Activated CD8-positive, alpha-beta memory T cell treated with anti-CD3 and anti-CD28 coated beads, Interleukin-2, amount 50 U/mL, for 1 hour (primary cell): ENCODE results near the gene ITPRIPL2.

ENCODE experiments used
- DNase-seq: peaks from one replicate; pipeline ENCODE4 v3.0.0-alpha.2; 2020; ENCODE audit errors: extremely low read depth

Gene ITPRIPL2

GRCh38 chr16:19119564-19119963 is 5.8 kb downstream of the ITPRIPL2 start:
- DNase-seq: no peak

DNA sequence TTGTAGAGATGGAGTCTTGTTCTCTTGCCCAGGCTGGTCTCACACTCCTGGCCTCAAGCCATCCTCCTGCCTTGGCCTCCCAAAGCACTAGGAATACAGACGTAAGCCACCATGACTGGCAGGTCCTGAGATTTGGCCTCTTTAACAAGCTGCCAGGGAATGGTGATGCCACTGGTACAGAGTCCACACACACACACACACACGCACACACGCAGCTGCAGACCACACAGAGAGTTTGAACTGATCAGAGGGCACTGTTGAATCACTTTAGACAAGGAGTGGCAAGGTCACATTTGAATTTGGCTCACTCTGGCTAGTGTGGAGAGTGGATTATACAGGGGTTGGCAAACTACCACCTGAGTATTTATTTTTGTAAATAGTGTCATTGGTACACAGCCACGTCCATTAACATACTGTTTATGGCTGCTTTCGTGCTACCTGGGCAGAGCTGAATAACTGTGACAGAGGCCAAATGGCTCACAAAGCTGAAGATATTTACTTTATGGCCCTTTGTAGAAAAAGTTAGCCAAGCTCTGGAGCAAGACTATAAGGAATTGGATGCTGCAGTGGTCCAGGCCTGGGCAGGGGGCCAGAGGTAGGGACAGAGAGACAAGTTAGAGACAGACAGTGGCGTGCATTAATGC is 9.9 kb downstream of the ITPRIPL2 start:
- DNase-seq: no peak

DNA sequence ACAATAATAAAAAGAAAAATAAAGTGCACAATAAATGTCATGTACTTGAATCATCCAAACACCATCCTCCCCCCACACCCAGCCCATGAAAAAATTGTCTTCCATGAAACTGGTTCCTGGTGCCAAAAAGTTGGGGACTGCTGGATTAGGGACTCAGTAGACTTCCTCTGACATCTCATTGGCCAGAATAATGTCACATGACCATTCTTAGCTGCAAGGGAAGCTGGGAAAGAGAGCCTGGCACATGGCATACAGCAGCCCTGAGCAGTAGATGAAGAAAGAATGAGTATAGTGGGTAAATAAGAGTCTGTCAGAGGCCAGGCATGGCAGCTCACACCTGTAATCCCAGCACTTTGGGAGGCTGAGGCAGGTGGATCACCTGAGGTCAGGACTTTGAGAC is 12.5 kb downstream of the ITPRIPL2 start:
- DNase-seq: no peak

DNA sequence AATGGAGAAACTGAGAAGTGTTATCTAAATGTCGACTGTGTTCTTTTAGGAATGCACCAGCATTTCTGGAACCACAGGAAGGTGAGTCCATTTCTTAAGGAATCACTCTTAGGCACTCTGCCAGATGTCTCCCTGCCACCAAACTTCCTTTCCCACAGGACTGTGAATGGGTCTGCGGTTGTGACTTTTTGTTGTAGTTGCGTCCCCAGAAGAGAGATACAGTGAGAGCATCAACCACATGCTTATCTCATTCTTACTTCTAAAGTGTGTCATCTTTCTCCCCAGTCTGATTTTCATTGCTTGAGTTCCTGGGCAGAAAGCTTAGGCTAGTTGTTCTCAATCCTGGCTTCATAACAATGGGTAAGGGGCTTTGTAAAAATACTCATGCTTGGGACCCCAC is 13.4 kb downstream of the ITPRIPL2 start:
- no peak for DNase-seq

GRCh38 chr16:19127674-19128131 is 13.9 kb downstream of the ITPRIPL2 start:
- no peak for DNase-seq

- no peak for DNase-seq
Observed at GRCh38 chr16:19128454-19129200, 14.9 kb downstream of the ITPRIPL2 start.

GRCh38 chr16:19130385-19130784 is 16.6 kb downstream of the ITPRIPL2 start:
- DNase-seq: no peak

DNA sequence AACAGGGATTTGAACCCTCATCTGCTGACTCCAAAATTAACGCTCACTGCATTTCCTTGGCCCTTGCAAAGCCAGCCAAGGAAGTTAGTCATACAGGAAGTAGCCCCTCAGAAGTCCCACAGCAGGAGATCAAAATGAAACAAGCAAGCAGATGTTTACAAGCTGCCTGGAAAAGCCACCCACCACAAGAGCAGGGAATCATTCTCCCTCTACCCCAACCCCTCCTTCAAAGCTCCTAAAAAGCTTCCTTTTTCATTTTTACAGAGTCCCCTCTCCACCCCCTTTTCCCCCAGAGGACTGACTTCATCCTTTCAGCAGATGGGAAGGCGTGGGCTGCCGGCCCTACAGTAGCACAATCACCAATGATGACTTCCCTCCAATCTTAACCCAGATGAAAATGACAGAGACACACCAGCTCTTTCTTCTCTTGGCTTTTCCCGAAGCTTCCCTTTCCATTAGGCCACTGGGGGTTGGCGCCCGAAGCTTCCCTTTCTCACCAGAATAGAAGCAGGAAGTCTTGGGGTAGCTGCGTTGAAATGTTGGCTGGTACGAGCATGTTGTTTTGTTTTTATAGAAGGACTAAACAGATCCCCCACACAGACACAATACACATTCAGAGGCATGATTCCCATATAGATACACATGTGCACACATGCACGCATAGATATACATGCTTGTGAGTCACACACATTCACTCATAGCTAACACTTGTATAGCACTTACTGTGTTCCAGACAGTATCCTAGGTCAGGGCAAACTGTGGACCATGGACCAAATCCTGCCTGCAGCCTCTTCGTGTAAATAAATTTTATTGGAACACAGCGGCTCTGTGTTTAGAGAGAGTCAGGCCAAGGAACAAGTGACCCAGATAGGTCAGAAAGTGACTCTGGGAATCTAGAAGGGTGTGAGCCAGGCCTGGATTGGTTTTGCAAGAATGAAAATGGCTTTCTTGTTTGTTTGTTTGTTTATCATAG is 17.4 kb downstream of the ITPRIPL2 start:
- DNase-seq: no peak

- no peak for DNase-seq
Observed at GRCh38 chr16:19131825-19132218, 18.1 kb downstream of the ITPRIPL2 start.

DNA sequence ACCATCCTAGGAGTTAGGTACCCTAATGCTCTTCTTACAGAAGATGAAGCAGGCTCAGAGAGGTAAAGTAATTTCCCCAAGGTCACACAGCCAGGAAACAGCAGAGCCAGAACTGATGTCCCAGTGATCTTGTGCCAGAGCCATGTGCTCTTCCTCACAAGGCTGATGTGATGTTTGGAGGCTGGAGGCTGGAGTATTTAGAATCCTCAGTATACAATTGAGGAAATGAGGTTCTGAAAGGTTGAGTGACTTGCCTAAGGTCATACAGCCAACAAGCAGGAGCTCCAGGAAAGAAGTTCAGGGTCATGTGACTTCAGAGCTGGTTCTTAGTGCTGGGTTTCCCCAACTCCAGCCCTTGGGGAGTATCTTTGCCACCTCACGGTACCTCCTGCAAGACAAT is 18.5 kb downstream of the ITPRIPL2 start:
- no peak for DNase-seq

- DNase-seq: no peak
Observed at GRCh38 chr16:19132898-19133297, 19.1 kb downstream of the ITPRIPL2 start.

- DNase-seq: no peak
Observed at GRCh38 chr16:19133600-19133999, 19.8 kb downstream of the ITPRIPL2 start.

DNA sequence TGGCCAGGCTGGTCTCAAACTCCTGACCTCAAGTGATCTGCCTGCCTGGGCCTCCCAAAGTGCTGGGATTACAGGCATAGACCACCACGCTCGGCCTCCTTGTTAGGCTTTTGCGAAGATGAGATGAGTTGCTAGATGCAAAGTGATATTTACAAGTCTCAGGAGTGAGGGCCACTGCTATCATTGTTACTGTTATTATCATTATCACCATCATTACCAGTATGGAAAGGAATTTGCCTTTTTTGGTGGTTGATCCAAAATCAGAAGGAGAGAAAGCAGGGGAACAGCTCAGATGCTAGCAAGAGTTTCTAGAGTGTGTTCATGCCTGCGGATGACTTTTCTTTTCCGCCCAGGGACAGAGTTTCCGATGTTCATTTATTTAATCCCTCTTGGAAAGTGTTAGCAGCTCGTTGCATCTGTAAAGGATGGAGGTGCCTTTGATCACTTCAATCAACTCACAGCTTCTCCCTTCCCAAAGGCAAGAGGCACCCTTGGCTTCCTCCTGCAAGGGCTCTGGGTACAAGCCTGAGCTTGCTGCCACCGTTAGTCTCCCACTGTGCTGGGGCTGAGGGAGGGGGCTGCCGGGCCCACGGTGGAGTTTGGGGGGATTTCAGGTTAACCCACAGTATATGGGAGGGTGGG is 21.6 kb downstream of the ITPRIPL2 start:
- no peak for DNase-seq

- no peak for DNase-seq
Observed at GRCh38 chr16:19135896-19136438, 22.2 kb downstream of the ITPRIPL2 start.

- no peak for DNase-seq
Observed at GRCh38 chr16:19136549-19137196, 22.9 kb downstream of the ITPRIPL2 start.

DNA sequence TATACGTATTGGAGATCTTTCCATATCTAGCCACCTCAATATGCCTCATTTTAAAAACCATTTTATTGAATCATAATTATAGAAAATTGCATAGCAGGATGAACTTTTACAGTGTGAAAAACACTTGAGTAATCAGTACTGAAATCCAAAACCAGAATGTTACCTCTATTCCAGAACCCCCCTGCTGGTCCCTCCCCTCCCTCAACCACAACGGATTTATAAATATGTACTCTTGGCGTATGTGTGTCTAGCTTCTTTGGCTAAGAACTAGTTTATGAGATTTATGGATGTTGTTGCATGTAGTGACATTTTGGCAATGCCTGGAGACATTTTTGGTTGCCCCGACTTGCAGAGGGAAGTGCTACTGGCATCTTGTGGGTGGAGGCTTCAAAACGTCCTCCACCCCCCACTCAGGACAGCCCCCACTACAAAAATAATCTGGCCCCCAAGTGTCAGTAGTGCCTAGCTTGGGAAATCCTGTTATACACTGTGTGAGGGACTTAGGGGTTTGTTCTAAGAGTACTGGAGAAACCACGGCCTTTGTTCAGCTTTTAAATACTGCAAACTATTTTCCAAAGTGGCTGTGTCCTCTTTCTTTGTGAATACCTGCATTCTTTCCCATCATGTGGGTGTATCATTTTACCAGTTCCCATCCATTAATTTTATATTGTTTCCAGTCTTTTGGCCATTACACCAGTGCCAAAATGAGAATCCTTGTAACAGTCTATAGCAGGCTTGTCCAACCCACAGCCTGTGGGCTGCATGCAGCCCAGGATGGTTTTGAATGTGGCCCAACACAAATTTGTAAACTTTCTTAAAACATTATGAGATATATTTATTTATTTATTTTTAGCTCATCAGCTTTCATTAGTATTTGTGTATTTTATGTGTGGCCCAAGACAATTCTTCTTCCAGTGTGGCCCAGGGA is 23.7 kb downstream of the ITPRIPL2 start:
- no peak for DNase-seq

- DNase-seq: no peak
Observed at GRCh38 chr16:19138601-19139000, 24.8 kb downstream of the ITPRIPL2 start.

- DNase-seq: no peak
Observed at GRCh38 chr16:19139436-19140091, 25.8 kb downstream of the ITPRIPL2 start.

DNA sequence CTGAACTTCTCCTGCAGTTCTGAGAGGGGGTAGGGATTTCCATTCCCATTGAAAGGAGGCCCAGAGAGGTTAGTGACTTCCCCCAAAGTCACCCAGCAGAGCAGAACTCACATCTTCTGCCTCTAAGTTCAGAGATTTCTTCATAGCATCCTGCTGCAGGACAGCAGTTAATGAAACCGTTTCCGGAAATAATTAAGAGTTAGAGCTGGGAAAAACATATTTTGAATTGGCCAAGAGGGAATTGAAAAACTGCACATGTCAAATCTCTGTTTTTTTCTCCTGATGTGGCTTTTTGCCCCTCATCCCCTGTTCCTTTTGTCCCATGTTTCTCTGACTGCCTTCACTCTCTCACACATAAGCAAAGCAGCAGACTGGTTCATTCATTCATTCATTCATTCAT is 26.6 kb downstream of the ITPRIPL2 start:
- DNase-seq: no peak
